HG02610 (cell line): Measurements from ENCODE around the gene DDN.

Experiments
- ATAC-seq: cut with Tn5 transposase; IDR thresholded peaks from one replicate; pipeline ENCODE4 v1.9.1; 2021; ENCODE audit warnings: mild to moderate bottlenecking, moderate library complexity; ENCODE audit not compliant: unreplicated experiment

DDN gene

GRCh38 chr12:49031573-49032161, 32.5 kb upstream of the DDN start:
- ATAC-seq: no peak

- ATAC-seq: no peak
These were observed 31.8 kb upstream of the DDN start for GRCh38 chr12:49030714-49031572.

DNA sequence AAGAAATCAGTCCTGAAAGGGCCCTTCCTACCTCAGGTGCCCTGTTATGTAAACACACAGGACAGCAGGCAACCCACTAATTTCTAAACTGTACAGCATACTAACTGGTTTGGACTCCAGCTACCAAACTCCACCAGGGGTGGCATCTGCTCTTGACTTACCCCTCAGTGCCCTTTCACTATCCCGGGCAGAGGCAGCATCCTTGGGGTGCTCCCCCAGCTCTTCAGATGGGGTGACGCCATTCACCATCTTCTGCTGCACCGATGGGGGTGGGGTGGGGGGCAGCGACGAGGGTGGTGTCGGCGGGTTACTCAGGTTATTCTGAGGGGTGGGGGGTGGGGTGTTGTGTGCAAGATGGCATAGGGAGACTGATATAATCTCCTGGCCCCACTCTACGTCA, 30.9 kb upstream of the DDN start:
- no peak for ATAC-seq

- ATAC-seq: no peak
These were observed 29.6 kb upstream of the DDN start for GRCh38 chr12:49028666-49029275.

DNA sequence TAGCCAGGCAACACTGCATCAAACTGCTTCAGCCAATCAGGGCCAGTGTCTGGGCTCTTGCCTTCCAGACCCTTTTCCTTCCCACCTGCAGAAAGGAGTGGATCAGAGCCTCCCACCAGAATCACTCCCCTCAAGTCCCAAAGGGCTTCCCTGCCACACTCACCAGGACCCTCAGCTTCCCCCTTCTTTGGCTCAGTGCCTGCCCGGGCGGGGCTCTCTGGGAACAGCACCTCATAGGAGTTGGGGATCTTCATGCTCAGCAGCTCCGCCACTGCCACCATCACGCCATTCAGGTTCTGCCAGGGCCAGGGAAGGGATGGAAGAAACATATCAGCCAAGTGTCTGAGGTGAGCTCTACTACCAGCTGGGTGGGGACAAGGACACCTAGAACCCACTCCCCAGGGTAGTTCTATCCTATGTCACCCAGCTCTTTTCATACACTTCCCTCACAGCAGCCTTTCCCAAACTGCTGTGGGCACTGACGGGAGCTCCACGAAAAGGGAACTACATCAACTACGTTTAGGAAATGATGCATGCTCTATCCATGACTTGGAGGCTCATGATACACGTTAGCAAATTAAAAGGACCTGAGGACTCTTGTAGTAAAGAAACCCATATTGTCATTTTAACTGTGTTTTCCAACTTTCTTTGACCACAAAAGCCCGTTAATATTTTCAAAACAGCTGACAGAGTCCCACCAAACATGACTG, 28.8 kb upstream of the DDN start:
- no peak for ATAC-seq

- no peak for ATAC-seq
These were observed 27.7 kb upstream of the DDN start for GRCh38 chr12:49026678-49027480.

DNA sequence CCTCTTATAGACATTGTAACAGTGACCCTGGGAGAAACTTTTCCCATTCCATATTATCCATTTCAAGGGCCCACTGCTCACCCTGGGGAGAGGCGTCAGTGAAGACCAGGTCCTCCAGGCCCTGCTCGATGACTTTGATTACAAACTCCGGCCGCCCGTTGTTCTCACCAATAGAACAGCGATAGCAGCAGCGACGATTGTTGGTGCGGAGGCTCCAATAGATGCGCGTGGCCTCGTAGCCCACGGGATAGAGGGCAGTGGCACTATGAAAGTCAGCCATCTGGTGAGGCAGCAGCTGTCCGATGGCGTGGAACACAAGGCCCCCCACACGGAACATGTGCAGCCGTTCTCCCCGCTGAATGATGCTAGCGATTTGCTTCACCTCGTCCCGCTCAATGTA, 26.9 kb upstream of the DDN start:
- ATAC-seq: no peak

- ATAC-seq: no peak
These were observed 26.3 kb upstream of the DDN start for GRCh38 chr12:49025463-49025862.

DNA sequence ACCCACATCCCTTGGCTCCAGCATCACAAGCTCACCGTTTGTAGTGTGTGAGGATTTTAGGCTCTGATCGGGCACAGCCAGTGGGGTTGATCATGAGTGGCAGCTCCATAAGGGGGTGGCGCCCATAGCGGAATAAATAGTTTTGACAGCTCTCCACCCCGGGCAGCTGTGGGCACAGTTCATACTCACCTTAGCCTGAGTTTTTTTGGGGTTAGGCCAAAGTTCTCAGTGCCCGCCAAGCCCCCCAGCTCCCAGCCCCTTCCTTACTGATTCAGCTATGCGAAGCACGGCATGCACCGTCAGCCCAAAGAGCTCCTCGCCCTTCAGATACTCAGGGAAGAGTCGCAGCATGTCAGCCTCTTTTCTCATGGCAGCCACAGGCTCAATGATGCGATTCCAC, 25.4 kb upstream of the DDN start:
- no peak for ATAC-seq

DNA sequence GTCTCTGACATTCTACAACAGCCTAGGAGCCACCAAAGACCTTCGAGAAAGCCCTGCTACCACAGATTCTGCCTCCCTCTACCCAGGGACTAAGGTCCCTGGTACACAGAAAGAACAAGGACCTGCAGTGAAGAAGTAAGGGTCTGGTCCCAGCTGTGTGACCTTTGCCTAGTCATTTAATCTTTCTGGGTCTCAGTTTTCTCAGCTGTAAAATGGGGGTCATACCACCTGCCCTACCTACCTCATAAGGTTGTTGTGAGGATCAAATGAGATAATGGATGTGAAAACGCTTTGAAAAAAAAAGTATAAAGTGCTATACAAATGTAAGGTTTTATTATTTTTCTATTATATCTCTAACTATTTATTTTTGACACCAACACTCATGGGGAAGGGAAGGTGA, 24.6 kb upstream of the DDN start:
- ATAC-seq: no peak

GRCh38 chr12:49022558-49023178, 23.5 kb upstream of the DDN start:
- ATAC-seq: no peak

DNA sequence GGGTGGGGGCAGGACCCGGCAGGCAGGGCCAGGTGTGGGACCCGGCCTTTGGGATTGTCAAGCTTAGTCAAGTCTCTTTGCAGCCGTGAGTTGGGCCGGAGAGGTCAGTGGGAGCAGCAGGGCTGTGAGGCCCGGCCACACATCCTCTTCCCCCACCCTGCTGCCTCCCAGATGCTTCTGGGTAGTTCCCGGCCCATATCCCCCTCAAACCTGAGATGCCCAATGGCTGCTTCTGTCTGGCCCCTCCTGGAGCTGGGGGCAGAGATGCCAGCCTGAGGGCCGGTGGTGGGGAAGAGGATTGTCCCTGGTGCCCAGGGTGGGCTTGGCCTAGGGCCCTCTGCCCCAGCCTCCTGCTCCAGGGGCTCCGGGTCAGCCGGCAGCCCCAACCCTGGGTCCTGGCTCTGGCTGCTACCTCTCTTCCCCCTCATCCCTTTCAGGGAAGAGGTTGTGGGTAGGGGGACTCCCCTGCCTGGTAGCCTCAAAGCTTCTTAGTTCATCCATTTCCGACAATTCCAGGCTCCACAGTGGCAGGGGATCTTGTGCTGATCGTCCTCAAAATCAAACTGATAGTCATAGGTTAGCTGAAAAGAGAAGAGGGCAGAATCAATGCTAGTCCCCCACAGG, 22.2 kb upstream of the DDN start:
- no peak for ATAC-seq

GRCh38 chr12:49020441-49020840, 21.3 kb upstream of the DDN start:
- ATAC-seq: no peak

DNA sequence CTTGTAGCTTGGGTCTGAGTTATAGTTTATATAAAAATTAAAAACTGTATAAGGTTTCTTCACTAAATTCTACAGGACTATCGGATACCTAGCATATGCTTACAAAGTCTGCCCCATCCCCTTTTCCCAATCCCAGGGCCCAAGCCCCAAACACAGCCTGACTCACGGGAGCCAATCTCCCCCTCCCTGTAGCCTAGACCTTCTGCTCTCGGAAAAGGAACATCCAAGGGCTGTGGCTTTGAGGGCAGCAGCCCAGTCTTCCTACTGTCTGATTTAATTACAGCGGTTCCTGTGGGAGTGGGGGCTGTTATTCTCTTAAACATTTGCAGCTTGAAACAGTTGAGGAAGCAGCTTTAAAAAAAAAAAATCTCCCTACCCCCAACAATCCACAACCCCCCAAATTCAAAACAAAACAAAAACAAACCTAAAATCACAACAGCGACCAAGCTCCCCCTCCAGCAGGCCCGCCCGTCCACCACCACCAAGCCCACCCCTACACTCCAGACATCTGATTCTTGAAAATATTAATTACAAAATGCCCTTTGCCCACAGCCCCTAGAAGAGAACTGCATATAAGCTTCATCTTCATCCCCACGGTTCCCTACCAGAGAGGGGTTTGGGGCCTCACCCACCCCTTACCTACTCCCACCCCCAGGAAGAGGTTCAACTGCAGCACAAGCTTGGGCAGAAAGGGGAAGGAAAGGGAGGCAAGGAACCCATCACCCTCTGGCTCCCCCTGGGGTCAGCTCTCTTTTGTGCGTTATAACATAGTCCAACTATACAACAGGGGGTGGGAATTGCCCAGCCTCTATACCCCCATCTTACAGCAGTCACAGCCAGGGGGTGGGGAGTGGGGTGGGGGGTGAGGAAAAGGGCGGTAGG, 20.5 kb upstream of the DDN start:
- ATAC-seq: no peak

- ATAC-seq: peak; percentile 12
These were observed 19.9 kb upstream of the DDN start for GRCh38 chr12:49019120-49019430.

GRCh38 chr12:49018261-49019119, 19.3 kb upstream of the DDN start, which contains the start of gene PRKAG1:
Gene PRKAG1, minus strand, starts transcription at chr12:49018776. Its CDS starts 36 bp downstream, at chr12:49018740.
- ATAC-seq: peak; percentile 89

GRCh38 chr12:49017891-49018260, 18.7 kb upstream of the DDN start:
- peak; percentile 3 for ATAC-seq

- no peak for ATAC-seq
These were observed 16.0 kb upstream of the DDN start for GRCh38 chr12:49015196-49015595.
